HepG2 (cell line): ENCODE measurements around the gene TUFM. TPM values are rescaled to one million over a fixed set of nuclear protein-coding genes. Genes with fewer than 3 reads are reported as not detected.

ENCODE experiments used
- ATAC-seq: fragments of 200-7000 bp; cut with Tn5 transposase; 3 replicates; pipeline ENCODE4 v1.9.1; 2020; ENCODE audit warnings: mild to moderate bottlenecking, moderate library complexity
- BruUV-seq: library from RNA; stranded (reverse); fragments of 400-500 nt; replicated peaks from 2 replicates; lab custom pipeline; 2021; lab: Mats Ljungman, UMichigan
- CTCF ChIA-PET: fragments of 300-600 bp; formaldehyde crosslinking; extraction: SDS; loops from one replicate; lab custom pipeline; 2021; ENCODE audit warnings: low total read pairs, inconsistent platforms, low intra/inter-chr PET ratio; lab: Yijun Ruan, JAX
- POLR2A ChIA-PET: fragments of 350-600 bp; sonication (Branson Sonifier 250); formaldehyde crosslinking; loops from one replicate; lab custom pipeline; 2020; ENCODE audit warnings: antibody characterized with exemption, inconsistent platforms; lab: Yijun Ruan, JAX
- DNase-seq: peaks from one replicate; pipeline ENCODE4 v3.0.0-alpha.2; 2015; ENCODE audit warnings: low spot score
- FAIRE-seq: peaks from 3 replicates; lab custom pipeline; 2011; peaks lifted over from hg19 to GRCh38; lab: Jason Lieb, UNC
- H2AFZ ChIP-seq: one replicate; pipeline ENCODE4 v1.6.1; 2011; ENCODE audit warnings: low read length, inconsistent platforms
- H3K27ac ChIP-seq: fragments of 300-600 bp; 3 replicates; pipeline ENCODE4 v1.8.0; 2011; ENCODE audit warnings: mixed run types, mild to moderate bottlenecking, mixed read lengths, low read length, inconsistent platforms; ENCODE audit not compliant: insufficient read depth; ENCODE audit errors: extremely low read length
- H3K27me3 ChIP-seq, 2 experiments: fragments of 200-600 bp in 1 of 2; 2 replicates in 1 of 2; 3 replicates in 1 of 2; pipeline versions ENCODE4 v1.6.0 to v1.8.0; 2011; ENCODE audit warnings: low read length in 2 of 2, mild to moderate bottlenecking in 2 of 2, moderate library complexity in 2 of 2, inconsistent platforms in 1 of 2; ENCODE audit not compliant: insufficient read depth in 2 of 2, control insufficient read depth in 1 of 2
- H3K36me3 ChIP-seq, 2 experiments: fragments of 200-600 bp in 1 of 2; replicated peaks in 1 of 2; 2 replicates in 1 of 2; 3 replicates in 1 of 2; pipeline versions ENCODE4 v1.5.1 to v1.8.0; 2011; ENCODE audit warnings: low read length in 2 of 2, inconsistent platforms in 1 of 2; ENCODE audit not compliant: insufficient read depth in 2 of 2, control insufficient read depth in 1 of 2
- H3K4me1 ChIP-seq: 2 replicates; pipeline ENCODE4 v1.5.1; 2012; ENCODE audit warnings: low read length, inconsistent platforms; ENCODE audit not compliant: insufficient read depth
- H3K4me2 ChIP-seq: 2 replicates; pipeline ENCODE4 v1.6.0; 2011; ENCODE audit warnings: low read depth, low read length, inconsistent platforms
- H3K4me3 ChIP-seq, 3 experiments: fragments of 200-600 bp in 1 of 3; sonication (generic), shearing (Covaris generic) in 1 of 3; replicated peaks in 1 of 3; 2 replicates each; pipeline ENCODE4 v1.5.1; 2011 to 2016; ENCODE audit warnings: low read length in 3 of 3, inconsistent platforms in 2 of 3, low read depth in 2 of 3, mild to moderate bottlenecking in 2 of 3, control low read depth in 1 of 3, mixed read lengths in 1 of 3; ENCODE audit not compliant: insufficient read depth in 1 of 3
- H3K79me2 ChIP-seq: one replicate; pipeline ENCODE4 v1.6.1; 2011; ENCODE audit warnings: low read length, inconsistent platforms; ENCODE audit not compliant: insufficient read depth
- H3K9ac ChIP-seq: 2 replicates; pipeline ENCODE4 v1.6.0; 2011; ENCODE audit warnings: mild to moderate bottlenecking, low read depth, low read length, inconsistent platforms; ENCODE audit not compliant: insufficient read depth
- H3K9me3 ChIP-seq: 2 replicates; pipeline ENCODE4 v1.5.1; 2012; ENCODE audit warnings: mild to moderate bottlenecking, low read length
- H4K20me1 ChIP-seq: 2 replicates; pipeline ENCODE4 v1.6.0; 2011; ENCODE audit warnings: inconsistent platforms, mild to moderate bottlenecking, low read length, moderate library complexity; ENCODE audit not compliant: insufficient read depth
- HCFC1 ChIP-seq: fragments of 150-350 bp; IDR thresholded peaks from 2 replicates; pipeline ENCODE4 v1.6.1; 2014; ENCODE audit warnings: low read depth, low read length
- JDP2 ChIP-seq: sonication (generic); formaldehyde crosslinking; IDR thresholded peaks from 2 replicates; pipeline ENCODE4 v1.8.1; 2022; ENCODE audit warnings: missing genetic modification reagents, borderline replicate concordance
- MAFG ChIP-seq: sonication (generic); formaldehyde crosslinking; IDR thresholded peaks from 2 replicates; pipeline ENCODE4 v1.5.1; 2020; ENCODE audit warnings: mild to moderate bottlenecking, missing genetic modification reagents
- RFXAP ChIP-seq: sonication (generic); formaldehyde crosslinking; IDR thresholded peaks from 2 replicates; pipeline ENCODE4 v1.4.0; 2020; ENCODE audit warnings: missing genetic modification reagents, borderline replicate concordance
- SAFB2 ChIP-seq: sonication (generic); formaldehyde crosslinking; IDR thresholded peaks from 2 replicates; pipeline ENCODE4 v1.5.1; 2020; ENCODE audit warnings: missing genetic modification reagents, low read depth, mild to moderate bottlenecking, borderline replicate concordance
- ZFX ChIP-seq: sonication (generic); formaldehyde crosslinking; IDR thresholded peaks from 2 replicates; pipeline ENCODE4 v1.4.0; 2020; ENCODE audit warnings: mild to moderate bottlenecking, low read depth, missing genetic modification reagents, moderate library complexity
- ZFY ChIP-seq: sonication (generic); formaldehyde crosslinking; IDR thresholded peaks from 2 replicates; pipeline ENCODE4 v1.4.0; 2020; ENCODE audit warnings: missing genetic modification reagents
- ZNF580 ChIP-seq: IDR thresholded peaks from 2 replicates; pipeline ENCODE4 v1.6.1; 2016; ENCODE audit warnings: low read depth, borderline replicate concordance
- ZNF883 ChIP-seq: sonication (generic); formaldehyde crosslinking; IDR thresholded peaks from 2 replicates; pipeline ENCODE4 v1.5.1; 2020; ENCODE audit warnings: mild to moderate bottlenecking, missing genetic modification reagents; ENCODE audit errors: not compliant biosample characterization
- WGBS: methylation state at CpG from one replicate; pipeline ENCODE4 v1.1.6; 2017; ENCODE audit warnings: low lambda C conversion rate; 5-methylcytosine and 5-hydroxymethylcytosine counted together
- in situ Hi-C: cut with HindIII; loops from 2 replicates; pipeline ENCODE4 v1.10.0; 2017; ENCODE audit warnings: low pct_unique_long_range_greater_than_20kb; ENCODE audit not compliant: extremely low pct_ligation_motif_present
- intact Hi-C: fragments of 100-400 bp; cut with micrococcal nuclease; formaldehyde crosslinking; loops from one replicate; pipeline ENCODE4 v1.10.0; 2022; ENCODE audit not compliant: unreplicated experiment
- polyA plus RNA-seq, 8 experiments: library from polyadenylated mRNA; depleted of rRNA in 3 of 8; stranded (reverse) in 7 of 8; unstranded in 1 of 8; fragments of >200 nt; fragmentation: Illumina TruSeq in 4 of 8; extraction: Trizol in 4 of 8; gene quantifications; 2 replicates each; pipeline versions ENCODE4 v1.2.1 to v1.2.3, GENCODE V29; 2011 to 2016; ENCODE audit warnings: low read depth in 4 of 8, missing spikeins in 1 of 8, mixed read lengths in 1 of 8; ENCODE audit not compliant: insufficient read depth in 1 of 8
- total RNA-seq, 5 experiments: library from RNA; depleted of rRNA; stranded (reverse); fragments of >200 nt; fragmentation: Illumina TruSeq; extraction: Trizol; gene quantifications; 2 replicates each; pipeline ENCODE4 v1.2.3, GENCODE V29; 2016; ENCODE audit warnings: low read depth in 1 of 5
- TF ChIP-seq, protein P1 (sequence below): sonication (generic); formaldehyde crosslinking; IDR thresholded peaks from 2 replicates; pipeline ENCODE4 v1.9.0; 2021; ENCODE audit warnings: mild to moderate bottlenecking, missing genetic modification reagents
- TF ChIP-seq, protein P2 (sequence below): IDR thresholded peaks from 2 replicates; pipeline ENCODE4 v1.6.1; 2016

TUFM gene
- total and polyA plus RNA-seq, 2 of the 13 experiments (the other 11 are each of a cell fraction or from before 2014, with no cell fraction given), result 206 to 298 TPM

DNA sequence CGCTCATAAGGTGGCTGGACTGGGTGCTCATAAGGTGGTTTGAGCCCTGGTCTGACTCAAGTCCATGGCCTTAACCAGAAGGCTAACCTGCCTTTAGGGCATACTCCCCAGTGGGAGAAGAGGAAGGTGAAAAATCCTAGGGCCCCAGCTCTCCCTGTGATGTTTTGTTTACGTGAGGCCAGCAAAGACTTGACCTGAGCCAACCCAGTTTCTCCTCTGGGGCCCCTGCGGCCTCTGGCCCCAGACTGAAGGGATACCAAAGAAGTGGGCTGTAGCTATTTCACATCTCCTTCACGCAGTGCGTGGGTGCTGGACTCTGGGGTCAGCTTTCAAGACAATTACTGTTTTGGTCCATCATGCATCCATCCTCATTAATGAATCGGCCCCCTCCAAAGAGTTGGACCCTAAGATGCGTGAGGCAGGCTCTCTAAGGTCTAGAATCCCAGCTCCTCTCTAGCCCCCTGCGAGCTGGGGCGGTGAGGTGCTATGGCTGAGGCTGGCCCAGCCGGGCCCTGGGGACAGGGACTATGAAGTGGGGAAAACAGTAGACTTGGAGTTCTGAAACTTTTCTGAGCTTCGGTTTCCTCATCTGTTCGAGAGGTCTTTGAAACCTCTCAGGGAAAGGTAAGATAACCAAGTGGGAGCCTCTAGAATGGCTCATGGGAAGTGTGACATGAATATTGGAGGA lies 19.0 kb upstream of the TUFM start:
- ChIA-PET CTCF (interaction anchor here (1.3 kb wide), 1 partner anchor 81 kb away, joined by 3 read pairs; no protein-coding TSS in a partner anchor), POLR2A (interaction anchor here (0.6 to 6.9 kb wide), 15 partner anchors 9 to 86 kb away, joined by 3 to 104 read pairs (median 14); partner anchors contain the start of genes ATXN2L, NFATC2IP, RABEP2 and TUFM)
- TSS peak; percentile 66 for BruUV-seq
- no peaks in the 10 kb centered on the region for H3K9me3 ChIP-seq
- H3K4me2 ChIP-seq, result peak overlapping the region; percentile 96
- 47% methylated on average over 12 of the region's 12 CpGs for WGBS
- intact Hi-C loops, result no loop called here
- H3K27me3 ChIP-seq, result no peaks in the 10 kb centered on the region; a peak in 1 of 5 replicates
- DNase-seq (no peak), ATAC-seq (no peak), FAIRE-seq (peak; percentile 4)
- no peak overlapping the region for H2AFZ ChIP-seq
- H3K4me1 ChIP-seq, result peaks cover 36% of the 10 kb centered on the region
- peaks cover 19 to 28% of the 10 kb centered on the region in 2 experiments for H3K36me3 ChIP-seq
- peak overlapping the region; percentile 99 for H3K27ac ChIP-seq
- H3K79me2 ChIP-seq, result peaks cover 32% of the 10 kb centered on the region
- H3K4me3 ChIP-seq, result peak overlapping the region; percentile 85 to 98 (median 95)
- in situ Hi-C loops, result loop anchor here (5.0 kb wide), 1 partner anchor 72 kb away; no protein-coding TSS in a partner anchor
- peak overlapping the region; percentile 100 for H3K9ac ChIP-seq
- no peaks in the 10 kb centered on the region for H4K20me1 ChIP-seq
- TF ChIP-seq SAFB2, result no peak
- TF ChIP-seq RFXAP, result 0 out of 2 replicates have a peak, but pooled peaks have one; percentile 13
- TF ChIP-seq, protein P1, sequence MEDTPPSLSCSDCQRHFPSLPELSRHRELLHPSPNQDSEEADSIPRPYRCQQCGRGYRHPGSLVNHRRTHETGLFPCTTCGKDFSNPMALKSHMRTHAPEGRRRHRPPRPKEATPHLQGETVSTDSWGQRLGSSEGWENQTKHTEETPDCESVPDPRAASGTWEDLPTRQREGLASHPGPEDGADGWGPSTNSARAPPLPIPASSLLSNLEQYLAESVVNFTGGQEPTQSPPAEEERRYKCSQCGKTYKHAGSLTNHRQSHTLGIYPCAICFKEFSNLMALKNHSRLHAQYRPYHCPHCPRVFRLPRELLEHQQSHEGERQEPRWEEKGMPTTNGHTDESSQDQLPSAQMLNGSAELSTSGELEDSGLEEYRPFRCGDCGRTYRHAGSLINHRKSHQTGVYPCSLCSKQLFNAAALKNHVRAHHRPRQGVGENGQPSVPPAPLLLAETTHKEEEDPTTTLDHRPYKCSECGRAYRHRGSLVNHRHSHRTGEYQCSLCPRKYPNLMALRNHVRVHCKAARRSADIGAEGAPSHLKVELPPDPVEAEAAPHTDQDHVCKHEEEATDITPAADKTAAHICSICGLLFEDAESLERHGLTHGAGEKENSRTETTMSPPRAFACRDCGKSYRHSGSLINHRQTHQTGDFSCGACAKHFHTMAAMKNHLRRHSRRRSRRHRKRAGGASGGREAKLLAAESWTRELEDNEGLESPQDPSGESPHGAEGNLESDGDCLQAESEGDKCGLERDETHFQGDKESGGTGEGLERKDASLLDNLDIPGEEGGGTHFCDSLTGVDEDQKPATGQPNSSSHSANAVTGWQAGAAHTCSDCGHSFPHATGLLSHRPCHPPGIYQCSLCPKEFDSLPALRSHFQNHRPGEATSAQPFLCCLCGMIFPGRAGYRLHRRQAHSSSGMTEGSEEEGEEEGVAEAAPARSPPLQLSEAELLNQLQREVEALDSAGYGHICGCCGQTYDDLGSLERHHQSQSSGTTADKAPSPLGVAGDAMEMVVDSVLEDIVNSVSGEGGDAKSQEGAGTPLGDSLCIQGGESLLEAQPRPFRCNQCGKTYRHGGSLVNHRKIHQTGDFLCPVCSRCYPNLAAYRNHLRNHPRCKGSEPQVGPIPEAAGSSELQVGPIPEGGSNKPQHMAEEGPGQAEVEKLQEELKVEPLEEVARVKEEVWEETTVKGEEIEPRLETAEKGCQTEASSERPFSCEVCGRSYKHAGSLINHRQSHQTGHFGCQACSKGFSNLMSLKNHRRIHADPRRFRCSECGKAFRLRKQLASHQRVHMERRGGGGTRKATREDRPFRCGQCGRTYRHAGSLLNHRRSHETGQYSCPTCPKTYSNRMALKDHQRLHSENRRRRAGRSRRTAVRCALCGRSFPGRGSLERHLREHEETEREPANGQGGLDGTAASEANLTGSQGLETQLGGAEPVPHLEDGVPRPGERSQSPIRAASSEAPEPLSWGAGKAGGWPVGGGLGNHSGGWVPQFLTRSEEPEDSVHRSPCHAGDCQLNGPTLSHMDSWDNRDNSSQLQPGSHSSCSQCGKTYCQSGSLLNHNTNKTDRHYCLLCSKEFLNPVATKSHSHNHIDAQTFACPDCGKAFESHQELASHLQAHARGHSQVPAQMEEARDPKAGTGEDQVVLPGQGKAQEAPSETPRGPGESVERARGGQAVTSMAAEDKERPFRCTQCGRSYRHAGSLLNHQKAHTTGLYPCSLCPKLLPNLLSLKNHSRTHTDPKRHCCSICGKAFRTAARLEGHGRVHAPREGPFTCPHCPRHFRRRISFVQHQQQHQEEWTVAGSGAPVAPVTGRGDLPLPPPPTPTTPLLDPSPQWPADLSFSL (CRISPR knock-in tag), result 0 out of 2 replicates have a peak, but pooled peaks have one; percentile 10
- TF ChIP-seq ZFX (CRISPR knock-in tag), result peak; percentile 7; the same call in 1 of the 2 replicates
- TF ChIP-seq, protein P2, sequence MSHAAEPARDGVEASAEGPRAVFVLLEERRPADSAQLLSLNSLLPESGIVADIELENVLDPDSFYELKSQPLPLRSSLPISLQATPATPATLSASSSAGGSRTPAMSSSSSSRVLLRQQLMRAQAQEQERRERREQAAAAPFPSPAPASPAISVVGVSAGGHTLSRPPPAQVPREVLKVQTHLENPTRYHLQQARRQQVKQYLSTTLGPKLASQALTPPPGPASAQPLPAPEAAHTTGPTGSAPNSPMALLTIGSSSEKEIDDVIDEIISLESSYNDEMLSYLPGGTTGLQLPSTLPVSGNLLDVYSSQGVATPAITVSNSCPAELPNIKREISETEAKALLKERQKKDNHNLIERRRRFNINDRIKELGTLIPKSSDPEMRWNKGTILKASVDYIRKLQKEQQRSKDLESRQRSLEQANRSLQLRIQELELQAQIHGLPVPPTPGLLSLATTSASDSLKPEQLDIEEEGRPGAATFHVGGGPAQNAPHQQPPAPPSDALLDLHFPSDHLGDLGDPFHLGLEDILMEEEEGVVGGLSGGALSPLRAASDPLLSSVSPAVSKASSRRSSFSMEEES (CRISPR knock-in tag), result no peak
- TF ChIP-seq HCFC1, result no peak
- TF ChIP-seq JDP2 (CRISPR knock-in tag), result no peak
- no peak for TF ChIP-seq ZNF883 (CRISPR knock-in tag)
- no peak for TF ChIP-seq MAFG
- 0 out of 2 replicates have a peak, but pooled peaks have one; percentile 22 for TF ChIP-seq ZFY (CRISPR knock-in tag)
- no peak for TF ChIP-seq ZNF580 (CRISPR knock-in tag)
